ENCODE results near the gene NEURL1B. TPM values are rescaled to one million over a fixed set of nuclear protein-coding genes. Genes with fewer than 3 reads are reported as not detected.

NEURL1B gene
- total and polyA plus RNA-seq, 2 donors (not counting 1 experiment from before 2014, with no cell fraction given) = 0.06 to 0.17 TPM

DNA sequence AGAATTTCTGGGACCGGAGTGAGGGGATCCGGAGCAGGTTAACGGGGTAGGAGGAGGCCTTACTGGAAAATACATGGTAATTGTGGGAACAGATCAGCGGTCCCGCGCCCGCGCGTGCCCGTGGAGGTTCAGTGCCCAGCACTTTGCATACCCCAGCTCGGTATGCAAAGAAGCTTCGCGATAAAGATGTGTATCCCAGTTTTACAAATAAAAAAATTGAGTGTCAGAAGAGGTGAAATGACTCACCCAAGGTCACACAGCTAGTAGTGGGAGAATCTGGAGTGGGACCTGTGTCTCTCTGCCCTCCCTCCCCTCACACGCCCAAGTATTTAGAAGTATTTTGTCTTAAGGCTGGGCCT is 967 bp downstream of the NEURL1B start:
- Mint-ChIP-seq H3K4me3 (peak overlapping the region; percentile 39), H3K27me3 (peaks cover 47% of the 10 kb centered on the region), H3K9me3 (ENCODE audit: insufficient read depth) (no peaks in the 10 kb centered on the region), H3K27ac (no peak overlapping the region), H3K4me1 (peaks cover 9% of the 10 kb centered on the region)
- intact Hi-C loops (cut with micrococcal nuclease) = no loop called here
- Histone ChIP-seq H3K9me3 (ENCODE audit: control extremely low read depth in 1 of 3, control insufficient read depth in 2 of 3, insufficient read depth in 1 of 3, low read length in 2 of 3) (no peaks in the 10 kb centered on the region), H3K4me2 (replicated peaks; ENCODE audit: low read depth, low read length, poor library complexity, severe bottlenecking) (peak overlapping the region; percentile 75), H3K4me1 (ENCODE audit: control insufficient read depth in 2 of 2, insufficient read depth in 2 of 2, low read length in 2 of 2) (peaks cover 12 to 14% of the 10 kb centered on the region in 2 donors), H2AFZ (ENCODE audit: insufficient read depth, low read depth, low read length, poor library complexity, severe bottlenecking) (peak overlapping the region; percentile 28), H3K36me3 (replicated peaks in 1 of 2; ENCODE audit: control extremely low read depth in 1 of 2, control insufficient read depth in 1 of 2, extremely low read depth in 1 of 2, insufficient read depth in 2 of 2, low read length in 1 of 2) (no peaks in the 10 kb centered on the region), H4K20me1 (ENCODE audit: control insufficient read depth, insufficient read depth, low read length, poor library complexity, severe bottlenecking) (no peaks in the 10 kb centered on the region), H3K27ac (ENCODE audit: low read length in 2 of 2) (no peak overlapping the region), H3K9ac (ENCODE audit: low read length) (no peak overlapping the region), H3K4me3 (ENCODE audit: control extremely low read depth in 1 of 5, extremely low read depth in 1 of 5, insufficient read depth in 1 of 5, low read depth in 2 of 5, low read length in 4 of 5) (no peak overlapping the region), H3K27me3 (replicated peaks in 1 of 4; ENCODE audit: control extremely low read depth in 1 of 4, control insufficient read depth in 3 of 4, insufficient read depth in 4 of 4, low read length in 3 of 4) (peaks cover 0 to 40% (median 23%) of the 10 kb centered on the region in 4 experiments), H3K79me2 (ENCODE audit: control insufficient read depth, insufficient read depth, low read length) (no peaks in the 10 kb centered on the region)
- 24% methylated on average over 10 of the region's 14 CpGs for WGBS (ENCODE audit: insufficient coverage)
- no peak for TF ChIP-seq EZH2 (IDR thresholded peaks at IDR 0.05; ENCODE audit: borderline replicate concordance, insufficient read depth, low read depth, low read length, poor library complexity, severe bottlenecking)
- ChIA-PET POLR2A (no interaction called here), CTCF (no interaction called here)
- DNase-seq (no peak), ATAC-seq (ENCODE audit: low read depth) (no peak)

DNA sequence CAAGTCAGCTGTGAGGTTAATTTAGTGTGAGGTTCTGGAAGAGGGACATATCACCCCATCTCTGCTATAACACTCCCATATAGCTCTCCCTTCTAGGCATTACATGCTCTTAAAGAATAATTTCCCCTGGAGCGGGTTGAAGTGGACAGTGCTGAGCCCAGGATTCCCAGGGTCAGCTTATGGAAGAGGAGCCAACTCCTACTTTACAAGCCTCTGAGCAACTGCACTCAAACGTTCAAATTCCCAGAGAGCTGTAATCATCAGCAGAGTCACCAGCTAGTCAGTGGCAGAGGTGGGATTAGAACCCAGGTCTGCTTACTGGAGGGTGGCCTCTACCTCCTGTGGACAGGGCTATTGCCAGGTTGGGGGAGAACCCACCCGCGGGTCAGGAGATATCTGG is 1.4 kb downstream of the NEURL1B start:
- Mint-ChIP-seq H3K4me3 (peak overlapping the region; percentile 39), H3K9me3 (ENCODE audit: insufficient read depth) (no peaks in the 10 kb centered on the region), H3K4me1 (peaks cover 9% of the 10 kb centered on the region), H3K27ac (no peak overlapping the region), H3K27me3 (peaks cover 45% of the 10 kb centered on the region)
- Histone ChIP-seq H3K27ac (ENCODE audit: low read length in 2 of 2) (no peak overlapping the region), H4K20me1 (ENCODE audit: control insufficient read depth, insufficient read depth, low read length, poor library complexity, severe bottlenecking) (no peaks in the 10 kb centered on the region), H3K27me3 (replicated peaks in 1 of 4; ENCODE audit: control extremely low read depth in 1 of 4, control insufficient read depth in 3 of 4, insufficient read depth in 4 of 4, low read length in 3 of 4) (peaks cover 0 to 40% (median 23%) of the 10 kb centered on the region in 4 experiments), H2AFZ (ENCODE audit: insufficient read depth, low read depth, low read length, poor library complexity, severe bottlenecking) (no peak overlapping the region), H3K9ac (ENCODE audit: low read length) (no peak overlapping the region), H3K4me2 (replicated peaks; ENCODE audit: low read depth, low read length, poor library complexity, severe bottlenecking) (no peak overlapping the region), H3K9me3 (ENCODE audit: control extremely low read depth in 1 of 3, control insufficient read depth in 2 of 3, insufficient read depth in 1 of 3, low read length in 2 of 3) (no peaks in the 10 kb centered on the region), H3K4me1 (ENCODE audit: control insufficient read depth in 2 of 2, insufficient read depth in 2 of 2, low read length in 2 of 2) (peaks cover 12 to 14% of the 10 kb centered on the region in 2 donors), H3K4me3 (ENCODE audit: control extremely low read depth in 1 of 5, extremely low read depth in 1 of 5, insufficient read depth in 1 of 5, low read depth in 2 of 5, low read length in 4 of 5) (no peak overlapping the region), H3K36me3 (replicated peaks in 1 of 2; ENCODE audit: control extremely low read depth in 1 of 2, control insufficient read depth in 1 of 2, extremely low read depth in 1 of 2, insufficient read depth in 2 of 2, low read length in 1 of 2) (no peaks in the 10 kb centered on the region), H3K79me2 (ENCODE audit: control insufficient read depth, insufficient read depth, low read length) (no peaks in the 10 kb centered on the region)
- WGBS (ENCODE audit: insufficient coverage) = 100% methylated on average over 1 of the region's 4 CpGs
- ATAC-seq (ENCODE audit: low read depth) (no peak), DNase-seq (no peak)
- TF ChIP-seq EZH2 (IDR thresholded peaks at IDR 0.05; ENCODE audit: borderline replicate concordance, insufficient read depth, low read depth, low read length, poor library complexity, severe bottlenecking) = no peak
- TF ChIP-seq, protein P1, sequence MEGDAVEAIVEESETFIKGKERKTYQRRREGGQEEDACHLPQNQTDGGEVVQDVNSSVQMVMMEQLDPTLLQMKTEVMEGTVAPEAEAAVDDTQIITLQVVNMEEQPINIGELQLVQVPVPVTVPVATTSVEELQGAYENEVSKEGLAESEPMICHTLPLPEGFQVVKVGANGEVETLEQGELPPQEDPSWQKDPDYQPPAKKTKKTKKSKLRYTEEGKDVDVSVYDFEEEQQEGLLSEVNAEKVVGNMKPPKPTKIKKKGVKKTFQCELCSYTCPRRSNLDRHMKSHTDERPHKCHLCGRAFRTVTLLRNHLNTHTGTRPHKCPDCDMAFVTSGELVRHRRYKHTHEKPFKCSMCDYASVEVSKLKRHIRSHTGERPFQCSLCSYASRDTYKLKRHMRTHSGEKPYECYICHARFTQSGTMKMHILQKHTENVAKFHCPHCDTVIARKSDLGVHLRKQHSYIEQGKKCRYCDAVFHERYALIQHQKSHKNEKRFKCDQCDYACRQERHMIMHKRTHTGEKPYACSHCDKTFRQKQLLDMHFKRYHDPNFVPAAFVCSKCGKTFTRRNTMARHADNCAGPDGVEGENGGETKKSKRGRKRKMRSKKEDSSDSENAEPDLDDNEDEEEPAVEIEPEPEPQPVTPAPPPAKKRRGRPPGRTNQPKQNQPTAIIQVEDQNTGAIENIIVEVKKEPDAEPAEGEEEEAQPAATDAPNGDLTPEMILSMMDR (IDR thresholded peaks at IDR 0.05) = no peak
- ChIA-PET POLR2A (no interaction called here), CTCF (interaction anchor here (1.2 kb wide), 1 partner anchor 319 kb away, joined by 3 read pairs; no protein-coding TSS in a partner anchor)
- intact Hi-C loops (cut with micrococcal nuclease) = no loop called here

Data from B cell (primary cell).